H1 (cell line): ENCODE results near the gene CXXC4. TPM values are rescaled to one million over a fixed set of nuclear protein-coding genes. Genes with fewer than 3 reads are reported as not detected.

Experiments
- CTCF ChIA-PET: fragments of 300-600 bp; sonication (Branson Sonifier 250); formaldehyde crosslinking; loops from one replicate; lab custom pipeline; 2021; ENCODE audit not compliant: partially characterized antibody; lab: Charles Lee
- POLR2A ChIA-PET: fragments of 300-600 bp; sonication (Branson Sonifier 250); formaldehyde crosslinking; loops from one replicate; lab custom pipeline; 2021; ENCODE audit warnings: inconsistent platforms; ENCODE audit not compliant: partially characterized antibody; lab: Charles Lee
- DNase-seq, 2 experiments: peaks; one replicate each; pipeline versions ENCODE4 v3.0.0 to v3.0.0-alpha.2; 2010 to 2022; ENCODE audit warnings: low spot score in 2 of 2, low read depth in 1 of 2, mixed read lengths in 1 of 2
- FAIRE-seq: peaks from 2 replicates; lab custom pipeline; 2011; peaks lifted over from hg19 to GRCh38; lab: Jason Lieb, UNC
- H2AFZ ChIP-seq: 2 replicates; pipeline ENCODE4 v1.8.1; 2012; ENCODE audit warnings: low read length, inconsistent platforms
- H2AK5ac ChIP-seq: 2 replicates; pipeline ENCODE4 v1.6.1; 2013; ENCODE audit warnings: low read depth, low read length
- H2BK120ac ChIP-seq: replicated peaks from 2 replicates; pipeline ENCODE3; 2013; ENCODE audit warnings: low read depth, low read length, inconsistent platforms
- H2BK12ac ChIP-seq: 2 replicates; pipeline ENCODE4 v1.6.1; 2013; ENCODE audit warnings: low read depth, low read length
- H2BK15ac ChIP-seq: 2 replicates; pipeline ENCODE4 v1.6.1; 2013; ENCODE audit warnings: low read length
- H2BK20ac ChIP-seq: 2 replicates; pipeline ENCODE4 v1.6.1; 2013; ENCODE audit warnings: low read length
- H2BK5ac ChIP-seq: 2 replicates; pipeline ENCODE4 v1.6.1; 2013; ENCODE audit warnings: low read depth, low read length
- H3K14ac ChIP-seq: 2 replicates; pipeline ENCODE4 v1.6.1; 2013; ENCODE audit warnings: inconsistent platforms; ENCODE audit not compliant: insufficient read length
- H3K18ac ChIP-seq: 2 replicates; pipeline ENCODE4 v1.6.1; 2013; ENCODE audit warnings: low read length; ENCODE audit errors: extremely low read depth
- H3K23ac ChIP-seq: 2 replicates; pipeline ENCODE4 v1.6.1; 2013; ENCODE audit warnings: inconsistent platforms; ENCODE audit not compliant: insufficient read length
- H3K23me2 ChIP-seq: 2 replicates; pipeline ENCODE4 v1.6.1; 2013; ENCODE audit warnings: low read depth, low read length
- H3K27ac ChIP-seq: 2 replicates; pipeline ENCODE4 v1.6.1; 2011; ENCODE audit warnings: low read depth, low read length, inconsistent platforms
- H3K27me3 ChIP-seq, 4 experiments: replicated peaks in 1 of 4; 1 replicate in 1 of 4; 2 replicates in 3 of 4; pipeline versions ENCODE4 v1.6.1 to v1.8.1; 2011 to 2013; ENCODE audit warnings: low read length in 3 of 4, mild to moderate bottlenecking in 3 of 4, inconsistent platforms in 2 of 4, mixed read lengths in 2 of 4, moderate library complexity in 1 of 4; ENCODE audit not compliant: control insufficient read depth in 3 of 4, insufficient read depth in 3 of 4; ENCODE audit errors: extremely low read depth in 1 of 4
- H3K36me3 ChIP-seq, 4 experiments: 2 replicates each; pipeline versions ENCODE4 v1.6.1 to v1.8.1; 2011 to 2013; ENCODE audit warnings: mild to moderate bottlenecking in 4 of 4, low read length in 3 of 4, moderate library complexity in 2 of 4, control low read depth in 1 of 4, inconsistent platforms in 1 of 4; ENCODE audit not compliant: insufficient read depth in 4 of 4, control insufficient read depth in 2 of 4
- H3K4ac ChIP-seq: replicated peaks from 2 replicates; pipeline ENCODE3; 2013; ENCODE audit warnings: low read length, low read depth, mixed read lengths, inconsistent platforms; ENCODE audit not compliant: insufficient read length
- H3K4me1 ChIP-seq, 4 experiments: replicated peaks in 1 of 4; 1 replicate in 1 of 4; 2 replicates in 3 of 4; pipeline versions ENCODE4 v1.6.1 to v1.8.1; 2011 to 2013; ENCODE audit warnings: low read length in 3 of 4, inconsistent platforms in 2 of 4, mixed read lengths in 1 of 4; ENCODE audit not compliant: insufficient read depth in 4 of 4, control insufficient read depth in 3 of 4
- H3K4me2 ChIP-seq, 2 experiments: 2 replicates each; pipeline versions ENCODE4 v1.6.1 to v1.8.1; 2011 to 2013; ENCODE audit warnings: low read depth in 2 of 2, low read length in 2 of 2, control low read depth in 1 of 2, inconsistent platforms in 1 of 2, mild to moderate bottlenecking in 1 of 2; ENCODE audit not compliant: insufficient read depth in 1 of 2
- H3K4me3 ChIP-seq, 4 experiments: fragments of 200-600, 300-600 bp in 1 of 4; sonication (generic), shearing (Covaris generic), sonication (Bioruptor Twin) in 1 of 4; 2 replicates each; pipeline versions ENCODE4 v1.5.1 to v1.8.1; 2011 to 2016; ENCODE audit warnings: low read length in 4 of 4, low read depth in 3 of 4, control low read depth in 2 of 4, inconsistent platforms in 2 of 4, mild to moderate bottlenecking in 2 of 4, mixed read lengths in 1 of 4, moderate library complexity in 1 of 4; ENCODE audit not compliant: insufficient read depth in 2 of 4; ENCODE audit errors: extremely low read depth in 1 of 4
- H3K56ac ChIP-seq: replicated peaks from 2 replicates; pipeline ENCODE3; 2013; ENCODE audit warnings: low read depth, mild to moderate bottlenecking, mixed read lengths, low read length, inconsistent platforms; ENCODE audit not compliant: insufficient read length
- H3K79me1 ChIP-seq: 2 replicates; pipeline ENCODE4 v1.6.1; 2013; ENCODE audit warnings: low read depth, low read length, control low read depth
- H3K79me2 ChIP-seq, 2 experiments: 2 replicates each; pipeline versions ENCODE4 v1.6.1 to v1.8.1; 2012 to 2013; ENCODE audit warnings: low read length in 2 of 2, mild to moderate bottlenecking in 2 of 2, inconsistent platforms in 1 of 2; ENCODE audit not compliant: insufficient read depth in 2 of 2, control insufficient read depth in 1 of 2
- H3K9ac ChIP-seq, 4 experiments: replicated peaks in 1 of 4; 1 replicate in 1 of 4; 2 replicates in 3 of 4; pipeline versions ENCODE4 v1.6.1 to v1.8.1; 2011 to 2013; ENCODE audit warnings: low read depth in 3 of 4, low read length in 3 of 4, control low read depth in 2 of 4, mild to moderate bottlenecking in 2 of 4, moderate library complexity in 2 of 4, inconsistent platforms in 1 of 4; ENCODE audit errors: extremely low read depth in 1 of 4
- H3K9me3 ChIP-seq, 2 experiments: 2 replicates each; pipeline versions ENCODE4 v1.6.1 to v1.8.1; 2012 to 2013; ENCODE audit warnings: mild to moderate bottlenecking in 2 of 2, moderate library complexity in 2 of 2, control low read depth in 1 of 2, inconsistent platforms in 1 of 2, low read depth in 1 of 2, low read length in 1 of 2, mixed read lengths in 1 of 2; ENCODE audit not compliant: insufficient read depth in 2 of 2
- H4K20me1 ChIP-seq, 2 experiments: replicated peaks in 1 of 2; 2 replicates each; pipeline versions ENCODE3 to v1.8.1; 2011 to 2013; ENCODE audit warnings: inconsistent platforms in 2 of 2, low read length in 2 of 2, mild to moderate bottlenecking in 1 of 2; ENCODE audit not compliant: insufficient read depth in 2 of 2, control insufficient read depth in 1 of 2
- H4K5ac ChIP-seq: 2 replicates; pipeline ENCODE4 v1.6.1; 2013; ENCODE audit warnings: low read length, low read depth, mixed read lengths, inconsistent platforms; ENCODE audit not compliant: insufficient read length
- H4K8ac ChIP-seq: 2 replicates; pipeline ENCODE4 v1.8.0; 2013; ENCODE audit warnings: mild to moderate bottlenecking, moderate library complexity, low read length, inconsistent platforms; ENCODE audit not compliant: insufficient read depth; ENCODE audit errors: extremely low read depth
- H4K91ac ChIP-seq: replicated peaks from 2 replicates; pipeline ENCODE3; 2013; ENCODE audit warnings: low read length, mixed read lengths, inconsistent platforms; ENCODE audit not compliant: insufficient read length
- CEBPB ChIP-seq: IDR thresholded peaks from 2 replicates; pipeline ENCODE4 v1.6.1; 2012; ENCODE audit warnings: low read depth, low read length
- CHD1 ChIP-seq: IDR thresholded peaks from 2 replicates; pipeline ENCODE4 v1.6.1; 2012; ENCODE audit warnings: low read depth, low read length, improper control_type of control experiment
- EGR1 ChIP-seq: IDR thresholded peaks from 2 replicates; pipeline ENCODE4 v1.6.1; 2011; ENCODE audit warnings: low read depth, low read length, borderline replicate concordance
- GABPA ChIP-seq: IDR thresholded peaks from 2 replicates; pipeline ENCODE4 v1.6.1; 2011; ENCODE audit warnings: mild to moderate bottlenecking, low read length, moderate library complexity, borderline replicate concordance; ENCODE audit not compliant: insufficient read depth
- GTF2F1 ChIP-seq: IDR thresholded peaks from 2 replicates; pipeline ENCODE4 v1.6.1; 2012; ENCODE audit warnings: low read depth, low read length, improper control_type of control experiment, borderline replicate concordance
- HDAC2 ChIP-seq, 2 experiments: fragments of 300-600 bp in 1 of 2; sonication (generic) in 1 of 2; IDR thresholded peaks; 2 replicates each; pipeline ENCODE4 v1.6.1; 2011 to 2012; ENCODE audit warnings: low read depth in 2 of 2, low read length in 2 of 2, mild to moderate bottlenecking in 2 of 2, moderate library complexity in 2 of 2, borderline replicate concordance in 1 of 2, inconsistent platforms in 1 of 2
- HDAC6 ChIP-seq: IDR thresholded peaks from one replicate; pipeline ENCODE4 v1.7.1; 2012; ENCODE audit warnings: low read depth, mild to moderate bottlenecking, inconsistent platforms, low read length, moderate library complexity
- JUN ChIP-seq: IDR thresholded peaks from 2 replicates; pipeline ENCODE4 v1.6.1; 2011; ENCODE audit warnings: low read depth, mild to moderate bottlenecking, improper control_type of control experiment, low read length
- NRF1 ChIP-seq: IDR thresholded peaks from 2 replicates; pipeline ENCODE4 v1.6.1; 2011; ENCODE audit warnings: mild to moderate bottlenecking, low read depth, low read length, improper control_type of control experiment
- RXRA ChIP-seq: IDR thresholded peaks from 2 replicates; pipeline ENCODE4 v1.6.1; 2011; ENCODE audit warnings: low read depth, mild to moderate bottlenecking, low read length, moderate library complexity; ENCODE audit not compliant: insufficient read depth
- SP1 ChIP-seq: IDR thresholded peaks from 2 replicates; pipeline ENCODE4 v1.6.1; 2011; ENCODE audit warnings: low read depth, low read length
- SP4 ChIP-seq: IDR thresholded peaks from 2 replicates; pipeline ENCODE4 v1.6.1; 2012; ENCODE audit warnings: low read length, inconsistent platforms
- TAF1 ChIP-seq: IDR thresholded peaks from 2 replicates; pipeline ENCODE4 v1.6.1; 2011; ENCODE audit warnings: mild to moderate bottlenecking, low read depth, low read length
- TAF7 ChIP-seq: optimal IDR thresholded peaks from 2 replicates; pipeline ENCODE3; 2011; ENCODE audit warnings: low read depth, mild to moderate bottlenecking, inconsistent platforms, low read length, moderate library complexity, borderline replicate concordance
- TCF12 ChIP-seq: IDR thresholded peaks from 2 replicates; pipeline ENCODE4 v1.6.1; 2011; ENCODE audit warnings: low read depth, mild to moderate bottlenecking, low read length
- TEAD4 ChIP-seq: IDR thresholded peaks from 2 replicates; pipeline ENCODE4 v1.6.1; 2012; ENCODE audit warnings: low read depth, low read length, inconsistent platforms, mixed read lengths
- WGBS, 2 experiments: shearing (Covaris generic) in 1 of 2; methylation state at CpG; one replicate each; pipeline versions ENCODE4 v1.1.6 to v1.1.7; 2013 to 2015; ENCODE audit warnings: low lambda C conversion rate in 2 of 2, mixed read lengths in 2 of 2, inconsistent platforms in 1 of 2, low coverage in 1 of 2, missing lambda C conversion rate in 1 of 2; ENCODE audit not compliant: insufficient replicate concordance in 2 of 2, insufficient coverage in 1 of 2, insufficient read length in 1 of 2; ENCODE audit errors: extremely low coverage in 1 of 2, missing lambda C conversion rate in 1 of 2; 5-methylcytosine and 5-hydroxymethylcytosine counted together
- polyA plus RNA-seq, 7 experiments: library from polyadenylated mRNA; depleted of rRNA in 3 of 7; stranded (reverse) in 5 of 7; unstranded in 2 of 7; fragments of >200 nt in 5 of 7; fragments of 200-250 nt in 2 of 7; gene quantifications; 1 replicate in 5 of 7; 2 replicates in 1 of 7; 4 replicates in 1 of 7; pipeline versions ENCODE4 v1.2.1 to v1.2.3, GENCODE V29; 2011 to 2013; ENCODE audit warnings: missing spikeins in 2 of 7, mixed read lengths in 2 of 7
- total RNA-seq: library from RNA; stranded (reverse); fragmentation: NEBNext Ultra II Directional; extraction: Animal tissue kit (Norgen Biotek cat#: 25700); gene quantifications from 2 replicates; pipeline ENCODE4 v1.2.1, GENCODE V29; 2021

The CXXC4 gene
- total and polyA plus RNA-seq, 2 of the 8 experiments (the other 6 are each of a cell fraction or from before 2014, with no cell fraction given): 1.3 to 1.8 TPM

DNA sequence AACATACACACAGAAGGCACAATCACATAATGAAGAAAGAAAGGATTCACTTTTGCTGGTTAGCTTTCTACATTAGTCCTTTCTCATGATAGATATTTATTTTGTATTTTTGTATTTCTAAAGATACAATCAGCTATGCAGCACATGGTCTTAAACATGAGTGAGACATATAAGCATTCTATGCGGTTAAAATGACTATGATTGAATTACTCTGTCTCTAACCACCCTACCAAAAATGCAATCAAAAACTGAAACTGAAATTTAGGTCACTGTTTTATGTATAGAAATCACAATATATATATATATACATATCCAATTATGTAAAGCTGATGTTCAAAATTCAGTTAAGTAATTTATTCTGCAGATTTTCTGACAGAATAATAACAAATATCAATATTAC, 21.9 kb downstream of the CXXC4 start:
- H3K56ac ChIP-seq: no peak overlapping the region
- FAIRE-seq (no peak), DNase-seq (no peak)
- POLR2A ChIA-PET: no interaction called here
- no peaks in the 10 kb centered on the region for H3K36me3 ChIP-seq
- H3K4me1 ChIP-seq: peaks cover 0 to 6% (median 4%) of the 10 kb centered on the region in 4 experiments; a peak in 2 of 7 replicates
- no peak overlapping the region for H2BK20ac ChIP-seq
- no peak overlapping the region for H4K91ac ChIP-seq
- H4K5ac ChIP-seq: no peak overlapping the region
- H2BK120ac ChIP-seq: no peak overlapping the region
- no peak overlapping the region for H4K8ac ChIP-seq
- H3K23me2 ChIP-seq: no peaks in the 10 kb centered on the region
- no peak overlapping the region for H2AFZ ChIP-seq
- H3K4me3 ChIP-seq: no peak overlapping the region
- H3K18ac ChIP-seq: no peak overlapping the region
- 95% methylated on average over 1 of the region's 1 CpG; no CpG with 5 or more reads in 1 of the 2 experiments for WGBS, 2 experiments
- no peak overlapping the region for H3K14ac ChIP-seq
- no peak overlapping the region for H3K4me2 ChIP-seq
- H3K9ac ChIP-seq: no peak overlapping the region
- no peak overlapping the region for H3K23ac ChIP-seq
- H2BK12ac ChIP-seq: no peak overlapping the region
- no peak overlapping the region for H2BK15ac ChIP-seq
- no peak overlapping the region for H2AK5ac ChIP-seq
- CTCF ChIA-PET: interaction anchor here (1.2 kb wide), 1 partner anchor 15 kb away, joined by 3 read pairs; no protein-coding TSS in a partner anchor
- no peaks in the 10 kb centered on the region for H3K9me3 ChIP-seq
- H3K4ac ChIP-seq: no peak overlapping the region
- no peaks in the 10 kb centered on the region for H4K20me1 ChIP-seq
- no peaks in the 10 kb centered on the region for H3K27me3 ChIP-seq
- no peak overlapping the region for H3K27ac ChIP-seq
- H3K79me2 ChIP-seq: no peaks in the 10 kb centered on the region
- H2BK5ac ChIP-seq: no peak overlapping the region
- no peaks in the 10 kb centered on the region for H3K79me1 ChIP-seq
- TF ChIP-seq SP4 (no peak), CEBPB (no peak), NRF1 (no peak), TEAD4 (no peak), CHD1 (no peak), TAF7 (no peak), EGR1 (no peak), TAF1 (no peak), GTF2F1 (no peak), SP1 (no peak), RXRA (no peak), TCF12 (no peak), GABPA (no peak), HDAC6 (no peak), JUN (no peak), HDAC2 (IDR thresholded peaks at IDR 0.05; ENCODE audit: borderline replicate concordance in 1 of 2, low read depth in 2 of 2, low read length in 2 of 2) (no peak)
